Suprapubic skin (tissue), 3 donors: ENCODE results near the gene C11orf91.

Experiments used
- EP300 ChIP-seq: sonication (generic); formaldehyde crosslinking; IDR thresholded peaks from one replicate; pipeline ENCODE4 v1.6.1; 2017; ENCODE audit warnings: antibody characterized with exemption
- POLR2A ChIP-seq, 2 donors: fragments of 450-650 bp; IDR thresholded peaks; one replicate each; pipeline ENCODE4 v1.6.1; 2017; ENCODE audit warnings: antibody characterized with exemption in 2 of 2, mild to moderate bottlenecking in 2 of 2, moderate library complexity in 2 of 2
- TF ChIP-seq, protein P1 (sequence below), 2 donors: fragments of 200-600 bp in 1 of 2; fragments of 450-650 bp in 1 of 2; sonication (generic) in 1 of 2; IDR thresholded peaks; one replicate each; pipeline ENCODE4 v1.5.1; 2016 to 2019; ENCODE audit warnings: antibody characterized with exemption in 2 of 2, mild to moderate bottlenecking in 1 of 2, moderate library complexity in 1 of 2

DNA sequence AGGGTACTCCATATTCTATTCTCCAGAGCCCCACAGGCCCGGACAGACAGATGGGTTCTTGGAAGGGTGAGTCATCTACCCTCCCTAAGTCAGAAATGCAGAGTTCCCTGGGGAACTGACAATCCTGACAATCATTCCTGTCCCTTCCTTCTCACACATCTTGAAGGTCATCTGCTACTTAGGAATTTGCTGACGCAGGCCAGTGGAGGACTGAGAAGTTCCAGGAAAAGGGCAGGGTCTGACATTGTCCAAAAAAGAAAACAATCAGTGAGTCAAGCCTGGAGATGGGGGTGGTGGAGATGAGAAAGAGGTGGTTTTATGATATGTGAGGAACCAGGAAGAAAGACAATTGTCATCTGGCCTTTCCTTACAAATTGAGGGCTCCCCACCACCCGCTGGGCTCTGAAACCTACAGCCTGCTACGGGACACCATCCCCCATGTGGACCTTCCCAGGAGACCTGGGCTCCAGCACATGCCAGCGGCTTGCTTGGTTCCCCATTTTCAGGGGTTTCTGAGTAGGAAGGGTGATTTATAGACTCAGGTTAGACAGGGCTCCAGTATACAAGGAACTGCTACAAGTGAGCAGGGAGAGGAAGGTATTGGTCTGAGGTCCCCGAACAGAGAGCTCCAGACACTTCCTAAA, 22.7 kb upstream of the C11orf91 start:
- TF ChIP-seq, protein P1, sequence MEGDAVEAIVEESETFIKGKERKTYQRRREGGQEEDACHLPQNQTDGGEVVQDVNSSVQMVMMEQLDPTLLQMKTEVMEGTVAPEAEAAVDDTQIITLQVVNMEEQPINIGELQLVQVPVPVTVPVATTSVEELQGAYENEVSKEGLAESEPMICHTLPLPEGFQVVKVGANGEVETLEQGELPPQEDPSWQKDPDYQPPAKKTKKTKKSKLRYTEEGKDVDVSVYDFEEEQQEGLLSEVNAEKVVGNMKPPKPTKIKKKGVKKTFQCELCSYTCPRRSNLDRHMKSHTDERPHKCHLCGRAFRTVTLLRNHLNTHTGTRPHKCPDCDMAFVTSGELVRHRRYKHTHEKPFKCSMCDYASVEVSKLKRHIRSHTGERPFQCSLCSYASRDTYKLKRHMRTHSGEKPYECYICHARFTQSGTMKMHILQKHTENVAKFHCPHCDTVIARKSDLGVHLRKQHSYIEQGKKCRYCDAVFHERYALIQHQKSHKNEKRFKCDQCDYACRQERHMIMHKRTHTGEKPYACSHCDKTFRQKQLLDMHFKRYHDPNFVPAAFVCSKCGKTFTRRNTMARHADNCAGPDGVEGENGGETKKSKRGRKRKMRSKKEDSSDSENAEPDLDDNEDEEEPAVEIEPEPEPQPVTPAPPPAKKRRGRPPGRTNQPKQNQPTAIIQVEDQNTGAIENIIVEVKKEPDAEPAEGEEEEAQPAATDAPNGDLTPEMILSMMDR (IDR thresholded peaks at IDR 0.05) = no peak
- TF ChIP-seq EP300 = no peak
- TF ChIP-seq POLR2A (IDR thresholded peaks at IDR 0.05) = no peak
